Activated naive CD8-positive, alpha-beta T cell treated with anti-CD3 and anti-CD28 coated beads, Interleukin-2, amount 50 U/mL, for 24 hours (primary cell): ENCODE measurements around the gene TUBAL3.

Source experiments
- ATAC-seq: fragments of 150-1000 bp; cut with Tn5 transposase; one replicate; pipeline ENCODE4 v1.10.0; 2021
- DNase-seq: peaks from one replicate; pipeline ENCODE4 v3.0.0; 2021
- H3K27ac Mint-ChIP-seq: one replicate; pipeline ENCODE4 v1.8.0; 2021; ENCODE audit warnings: mild to moderate bottlenecking, mixed read lengths
- H3K27me3 Mint-ChIP-seq: one replicate; pipeline ENCODE4 v1.8.0; 2021; ENCODE audit warnings: mixed read lengths
- H3K36me3 Mint-ChIP-seq: one replicate; pipeline ENCODE4 v1.8.0; 2021; ENCODE audit warnings: low read depth, mixed read lengths
- H3K4me1 Mint-ChIP-seq: one replicate; pipeline ENCODE4 v1.8.0; 2021; ENCODE audit warnings: mixed read lengths
- H3K4me3 Mint-ChIP-seq: one replicate; pipeline ENCODE4 v1.8.0; 2021; ENCODE audit warnings: mild to moderate bottlenecking, moderate library complexity, mixed read lengths
- H3K9me3 Mint-ChIP-seq: one replicate; pipeline ENCODE4 v1.8.0; 2021; ENCODE audit warnings: mixed read lengths

TUBAL3 gene

DNA sequence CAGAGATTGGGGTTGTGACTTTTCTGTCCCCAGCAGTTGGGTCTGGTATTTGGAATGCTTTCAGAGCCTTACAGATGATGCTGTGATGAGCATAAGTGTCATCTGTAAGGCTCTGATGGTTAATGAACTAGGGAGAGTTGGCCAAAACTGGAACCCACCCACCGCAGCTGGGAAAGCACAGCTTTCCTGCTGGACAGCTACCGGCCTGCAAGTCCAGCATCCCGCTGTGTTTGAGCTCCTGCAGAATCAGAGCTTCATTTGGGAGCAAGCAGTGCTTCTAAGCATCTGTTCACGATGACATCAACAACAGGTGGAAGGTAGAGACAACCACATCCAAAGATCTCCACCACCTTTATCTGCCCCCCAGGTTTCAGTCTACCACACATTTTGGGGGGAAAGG is 28.2 kb downstream of the TUBAL3 start:
- DNase-seq (no peak), ATAC-seq (no peak)
- Mint-ChIP-seq H3K9me3 (no peaks in the 10 kb centered on the region), H3K36me3 (no peaks in the 10 kb centered on the region), H3K4me1 (no peaks in the 10 kb centered on the region), H3K4me3 (no peak overlapping the region), H3K27me3 (peaks cover 8% of the 10 kb centered on the region), H3K27ac (no peak overlapping the region)

DNA sequence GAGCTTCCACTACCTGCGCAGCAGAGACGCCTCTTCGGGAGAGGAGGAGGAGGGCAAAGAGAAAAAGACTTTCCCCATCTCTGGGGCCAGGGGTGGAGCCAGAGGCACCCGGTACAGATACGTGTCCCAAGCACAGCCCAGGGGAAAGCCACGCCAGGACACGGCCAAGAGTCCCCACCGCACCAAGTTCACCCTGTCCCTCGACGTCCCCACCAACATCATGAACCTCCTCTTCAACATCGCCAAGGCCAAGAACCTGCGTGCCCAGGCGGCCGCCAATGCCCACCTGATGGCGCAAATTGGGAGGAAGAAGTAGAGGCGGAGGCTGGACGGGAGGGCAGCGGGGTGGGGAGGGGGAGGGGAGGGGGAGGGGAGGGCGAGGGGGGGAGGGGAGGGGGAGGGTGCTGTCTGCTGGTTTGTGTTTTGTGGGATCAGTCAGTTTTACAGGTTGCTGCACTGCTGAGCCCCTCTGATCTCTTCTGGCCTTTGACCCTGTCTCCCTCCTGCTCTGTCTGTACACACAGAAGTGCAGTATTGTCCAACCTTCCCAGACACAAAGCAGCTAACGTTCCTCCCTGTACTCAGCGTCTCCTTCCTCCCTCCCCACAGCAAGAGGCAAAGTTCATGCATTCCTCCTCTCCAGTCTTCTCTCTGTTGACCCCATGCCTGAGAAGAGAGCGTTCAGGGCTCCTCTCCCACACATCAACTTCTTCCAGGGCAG is 30.6 kb downstream of the TUBAL3 start:
- H3K27ac Mint-ChIP-seq: no peak overlapping the region
- ATAC-seq (no peak), DNase-seq (no peak)
- peaks cover 8% of the 10 kb centered on the region for H3K27me3 Mint-ChIP-seq
- no peak overlapping the region for H3K4me3 Mint-ChIP-seq
- H3K9me3 Mint-ChIP-seq: peaks cover 10% of the 10 kb centered on the region
- H3K4me1 Mint-ChIP-seq: no peaks in the 10 kb centered on the region
- H3K36me3 Mint-ChIP-seq: no peaks in the 10 kb centered on the region

DNA sequence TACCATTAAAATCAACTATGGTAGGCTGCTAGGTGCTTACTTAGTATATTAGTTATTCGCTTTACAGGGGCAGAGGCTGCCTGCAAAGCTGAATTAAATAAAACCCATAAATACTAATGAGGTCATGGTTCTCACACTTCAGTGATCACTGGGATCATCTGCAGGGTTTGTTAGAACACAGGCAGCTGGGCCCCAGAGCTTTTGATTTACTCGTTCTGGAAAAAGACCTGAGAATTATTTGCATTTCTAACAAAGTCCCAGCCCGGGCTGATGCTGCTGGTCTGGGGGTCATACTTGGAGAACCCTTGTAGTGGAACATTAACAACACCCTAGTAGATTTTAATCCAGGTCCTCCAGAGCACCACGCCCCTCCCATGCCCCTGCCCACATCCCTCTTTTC is 31.3 kb downstream of the TUBAL3 start:
- no peak overlapping the region for H3K4me3 Mint-ChIP-seq
- peaks cover 10% of the 10 kb centered on the region for H3K9me3 Mint-ChIP-seq
- H3K27me3 Mint-ChIP-seq: peaks cover 8% of the 10 kb centered on the region
- ATAC-seq: no peak
- no peak for DNase-seq
- H3K4me1 Mint-ChIP-seq: no peaks in the 10 kb centered on the region
- H3K36me3 Mint-ChIP-seq: no peaks in the 10 kb centered on the region
- no peak overlapping the region for H3K27ac Mint-ChIP-seq

DNA sequence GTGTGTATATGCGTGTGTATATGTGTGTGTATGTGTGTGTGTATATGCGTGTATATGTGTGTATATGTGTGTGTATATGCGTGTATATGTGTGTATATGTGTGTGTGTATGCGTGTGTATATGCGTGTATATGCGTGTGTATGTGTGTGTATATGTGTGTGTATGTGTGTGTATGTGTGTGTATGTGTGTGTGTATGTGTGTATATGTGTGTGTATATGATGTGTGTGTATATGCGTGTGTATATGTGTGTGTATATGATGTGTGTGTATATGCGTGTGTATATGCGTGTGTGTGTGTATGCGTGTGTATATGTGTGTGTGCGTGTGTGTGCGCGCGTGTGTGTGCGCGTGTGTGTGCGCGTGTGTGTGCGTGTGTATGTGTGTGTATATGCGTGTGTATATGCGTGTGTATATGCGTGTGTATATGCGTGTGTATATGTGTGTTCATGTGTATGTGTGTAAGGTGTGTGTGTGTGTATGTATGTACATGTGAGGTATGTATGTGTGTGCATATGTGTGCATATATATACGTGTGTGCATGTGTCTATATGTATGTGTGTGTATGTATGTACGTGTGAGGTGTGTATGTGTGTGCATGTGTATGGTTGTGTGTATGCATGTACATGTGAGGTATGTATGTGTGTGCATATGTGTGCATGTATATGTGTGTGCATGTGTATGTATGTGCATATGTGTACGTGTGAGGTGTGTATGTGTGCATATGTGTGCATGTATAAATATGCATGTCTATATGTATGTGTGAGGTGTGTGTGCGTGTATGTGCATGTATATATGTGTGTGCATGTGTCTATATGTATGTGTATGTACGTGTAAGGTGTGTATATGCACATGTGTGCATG is 33.9 kb downstream of the TUBAL3 start:
- ATAC-seq: no peak
- no peaks in the 10 kb centered on the region for H3K36me3 Mint-ChIP-seq
- no peaks in the 10 kb centered on the region for H3K4me1 Mint-ChIP-seq
- H3K27me3 Mint-ChIP-seq: peaks cover 11% of the 10 kb centered on the region
- H3K27ac Mint-ChIP-seq: no peak overlapping the region
- no peak for DNase-seq
- H3K4me3 Mint-ChIP-seq: no peak overlapping the region
- H3K9me3 Mint-ChIP-seq: peaks cover 10% of the 10 kb centered on the region

DNA sequence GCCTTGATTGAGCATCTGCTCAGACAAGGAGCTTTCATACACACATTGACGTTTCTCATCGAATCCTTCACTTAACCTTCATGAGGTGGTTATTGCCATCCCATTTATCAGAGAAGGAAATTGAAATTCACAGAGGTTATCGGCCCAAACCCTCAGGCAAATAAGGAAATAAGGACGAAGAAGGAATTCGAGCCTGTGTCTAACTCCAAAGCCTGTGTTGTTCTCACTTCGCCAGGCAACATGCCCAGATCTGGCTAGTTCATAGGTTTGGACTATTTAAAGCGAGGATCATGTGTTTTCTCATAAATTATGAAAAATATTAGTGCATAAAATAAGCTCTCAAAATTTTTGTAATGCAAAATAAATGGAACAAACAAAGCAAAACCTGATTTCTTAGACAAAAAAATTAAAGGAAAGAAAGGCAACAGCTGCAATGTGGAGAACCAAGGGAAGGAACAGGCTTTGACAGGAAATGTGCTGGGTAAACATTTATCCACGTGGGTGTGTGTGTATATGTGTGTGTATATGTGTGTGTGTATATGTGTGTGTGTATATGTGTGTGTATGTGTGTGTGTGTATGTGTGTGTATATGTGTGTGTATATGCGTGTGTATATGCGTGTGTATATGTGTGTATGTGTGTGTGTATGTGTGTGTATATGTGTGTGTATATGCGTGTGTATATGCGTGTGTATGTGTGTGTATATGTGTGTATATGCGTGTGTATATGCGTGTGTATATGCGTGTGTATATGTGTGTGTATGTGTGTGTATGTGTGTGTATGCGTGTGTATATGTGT is 35.1 kb downstream of the TUBAL3 start:
- Mint-ChIP-seq H3K4me3 (no peak overlapping the region), H3K36me3 (no peaks in the 10 kb centered on the region), H3K4me1 (no peaks in the 10 kb centered on the region), H3K9me3 (peaks cover 10% of the 10 kb centered on the region), H3K27ac (no peak overlapping the region), H3K27me3 (peaks cover 12% of the 10 kb centered on the region)
- ATAC-seq (no peak), DNase-seq (no peak)

DNA sequence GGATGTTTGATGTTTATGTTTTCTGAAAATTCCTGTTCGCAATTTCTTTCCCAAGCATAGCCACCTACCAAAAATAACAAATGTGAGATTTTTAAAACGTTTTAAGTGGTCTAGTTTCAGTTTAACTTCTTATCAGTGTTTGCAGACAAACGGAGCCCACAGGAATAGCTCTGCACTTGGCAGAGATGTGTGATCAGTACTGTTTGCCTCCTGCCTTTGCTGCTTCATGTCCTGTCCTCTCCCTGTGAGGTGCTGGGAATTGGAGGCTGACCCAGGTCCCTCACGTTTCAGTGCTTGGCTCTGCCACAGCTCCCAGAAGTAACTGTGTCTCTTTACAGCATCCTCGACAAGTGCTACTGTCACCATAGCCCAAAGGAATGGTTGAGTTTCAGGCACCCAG is 38.7 kb downstream of the TUBAL3 start:
- DNase-seq: no peak
- peaks cover 7% of the 10 kb centered on the region for H3K9me3 Mint-ChIP-seq
- no peaks in the 10 kb centered on the region for H3K36me3 Mint-ChIP-seq
- no peak overlapping the region for H3K27ac Mint-ChIP-seq
- peaks cover 18% of the 10 kb centered on the region for H3K27me3 Mint-ChIP-seq
- H3K4me1 Mint-ChIP-seq: no peaks in the 10 kb centered on the region
- H3K4me3 Mint-ChIP-seq: no peak overlapping the region
- ATAC-seq: no peak

DNA sequence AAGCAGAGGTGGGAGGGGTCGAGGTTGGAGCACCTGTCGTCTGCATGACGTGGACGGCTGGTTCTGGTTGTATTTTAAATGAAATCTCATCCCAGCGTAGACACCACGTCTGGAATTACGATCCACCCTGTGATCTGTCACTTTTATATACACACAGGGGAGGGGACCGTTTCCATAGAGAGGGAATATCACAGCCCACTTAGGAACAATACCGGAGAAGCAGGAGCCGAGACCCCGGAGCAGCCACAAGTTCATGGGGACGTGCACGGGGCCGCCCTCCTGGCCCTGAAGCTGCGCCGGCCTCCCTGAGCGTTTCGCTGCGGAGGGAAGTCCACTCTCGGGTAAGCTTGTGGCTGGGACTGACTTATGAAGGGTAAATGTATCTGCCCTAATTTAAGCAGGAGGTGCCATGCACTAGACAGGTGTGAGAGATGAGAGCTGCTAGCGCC is 39.7 kb downstream of the TUBAL3 start, which contains the start of gene UCN3:
Gene UCN3, plus strand, starts transcription at position 77 of the 449 bp plus-strand sequence. CDS start 8,755 bp downstream, outside the sequence.
- ATAC-seq (no peak), DNase-seq (no peak)
- H3K27me3 Mint-ChIP-seq: peaks cover 19% of the 10 kb centered on the region
- no peaks in the 10 kb centered on the region for H3K9me3 Mint-ChIP-seq
- no peak within 1 kb of the TSS for H3K27ac Mint-ChIP-seq
- H3K36me3 Mint-ChIP-seq: no peaks in the 10 kb centered on the region
- no peak within 1 kb of the TSS for H3K4me3 Mint-ChIP-seq
- no peaks in the 10 kb centered on the region for H3K4me1 Mint-ChIP-seq

DNA sequence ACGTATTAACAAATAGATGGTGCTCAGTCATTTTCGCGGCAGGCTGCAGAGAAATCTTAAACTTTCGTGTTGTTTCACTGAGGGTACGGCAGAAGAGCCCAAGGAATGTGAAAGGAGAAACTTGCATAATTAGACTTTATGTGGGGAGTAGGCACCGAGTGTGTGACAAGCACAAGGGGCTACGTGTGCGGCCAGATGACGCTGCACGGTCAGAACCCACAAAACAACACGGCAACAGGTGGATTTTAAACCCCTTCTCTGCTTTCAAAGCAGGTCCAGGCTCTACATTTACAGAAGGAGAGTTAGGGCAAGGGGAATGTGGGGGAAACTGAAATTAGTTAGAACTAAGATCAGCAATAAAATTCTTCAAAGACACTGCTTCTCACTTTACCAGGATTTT is 40.3 kb downstream of the TUBAL3 start:
- ATAC-seq (no peak), DNase-seq (no peak)
- no peaks in the 10 kb centered on the region for H3K36me3 Mint-ChIP-seq
- no peak overlapping the region for H3K4me3 Mint-ChIP-seq
- H3K4me1 Mint-ChIP-seq: no peaks in the 10 kb centered on the region
- peaks cover 19% of the 10 kb centered on the region for H3K27me3 Mint-ChIP-seq
- no peak overlapping the region for H3K27ac Mint-ChIP-seq
- H3K9me3 Mint-ChIP-seq: no peaks in the 10 kb centered on the region

DNA sequence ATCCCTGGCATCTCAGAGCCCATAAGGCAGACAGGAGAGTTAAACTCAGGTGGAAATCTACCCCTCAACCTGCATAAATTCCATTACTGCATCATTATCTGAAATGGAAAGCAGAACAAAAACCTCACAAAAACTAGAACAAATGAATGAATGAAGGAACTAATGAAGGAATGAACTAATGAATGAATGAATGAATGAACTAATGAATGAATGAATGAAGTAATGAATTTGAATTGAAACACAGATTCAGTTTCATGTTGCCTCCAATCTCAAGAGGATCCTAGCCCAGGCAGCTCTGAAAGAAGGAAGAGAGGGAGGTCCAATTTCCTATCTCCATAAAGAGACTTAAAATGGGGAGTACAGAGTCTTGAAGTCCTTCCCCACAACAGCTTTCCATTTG is 41.8 kb downstream of the TUBAL3 start:
- no peaks in the 10 kb centered on the region for H3K36me3 Mint-ChIP-seq
- no peaks in the 10 kb centered on the region for H3K9me3 Mint-ChIP-seq
- no peak for ATAC-seq
- H3K4me1 Mint-ChIP-seq: no peaks in the 10 kb centered on the region
- H3K27ac Mint-ChIP-seq: no peak overlapping the region
- H3K4me3 Mint-ChIP-seq: no peak overlapping the region
- H3K27me3 Mint-ChIP-seq: peaks cover 26% of the 10 kb centered on the region
- no peak for DNase-seq

DNA sequence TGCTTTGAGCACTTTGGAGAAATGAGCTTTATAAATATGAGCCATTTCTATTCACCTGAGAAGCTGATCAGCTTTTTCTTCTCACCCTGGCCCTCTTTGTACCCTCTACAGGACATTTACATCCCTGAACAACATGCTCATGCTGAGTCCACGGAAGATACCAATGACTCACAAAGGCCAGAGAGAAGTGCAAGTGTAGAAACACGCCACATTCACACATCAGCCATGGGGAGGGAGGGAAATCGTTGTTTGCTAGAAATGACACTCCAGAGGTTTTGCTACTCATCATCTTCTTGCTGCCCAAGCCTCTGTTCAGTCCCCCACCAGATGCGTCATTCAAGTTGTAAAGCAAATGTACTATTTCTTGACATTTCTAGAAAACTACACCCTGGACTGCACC is 42.7 kb downstream of the TUBAL3 start:
- no peak for DNase-seq
- Mint-ChIP-seq H3K4me1 (no peaks in the 10 kb centered on the region), H3K27ac (no peak overlapping the region), H3K9me3 (no peaks in the 10 kb centered on the region), H3K27me3 (peaks cover 27% of the 10 kb centered on the region), H3K36me3 (no peaks in the 10 kb centered on the region), H3K4me3 (no peak overlapping the region)
- ATAC-seq: no peak

DNA sequence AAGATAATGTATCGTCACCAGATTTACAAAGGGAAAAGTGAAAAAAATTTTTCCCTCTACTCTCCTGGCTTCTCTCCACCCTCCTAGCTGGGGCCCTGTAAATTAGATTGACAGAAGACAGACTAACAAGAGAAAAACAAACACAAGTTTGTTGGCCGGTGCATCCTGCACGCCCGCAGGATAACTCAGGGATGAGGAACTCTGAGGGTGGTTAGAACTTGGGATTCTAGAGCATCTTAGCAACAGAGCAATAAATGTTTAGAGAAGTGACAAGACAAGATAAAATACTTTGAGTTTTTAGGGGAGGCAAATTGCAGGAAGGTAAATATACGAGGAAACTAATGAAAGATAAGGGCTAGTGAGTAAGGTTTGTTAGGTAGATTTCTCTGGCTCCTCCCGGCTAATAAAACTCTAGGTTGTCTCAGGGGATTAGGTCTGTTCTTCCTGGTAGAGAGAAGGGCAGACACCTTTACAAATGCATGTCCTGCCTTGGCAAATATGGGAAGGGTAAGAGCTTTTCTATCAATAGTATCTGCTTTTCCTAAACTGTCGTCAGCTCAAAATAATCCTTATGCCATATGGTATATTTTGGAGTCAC is 44.2 kb downstream of the TUBAL3 start:
- H3K4me1 Mint-ChIP-seq: peaks cover 5% of the 10 kb centered on the region
- H3K27ac Mint-ChIP-seq: no peak overlapping the region

DNA sequence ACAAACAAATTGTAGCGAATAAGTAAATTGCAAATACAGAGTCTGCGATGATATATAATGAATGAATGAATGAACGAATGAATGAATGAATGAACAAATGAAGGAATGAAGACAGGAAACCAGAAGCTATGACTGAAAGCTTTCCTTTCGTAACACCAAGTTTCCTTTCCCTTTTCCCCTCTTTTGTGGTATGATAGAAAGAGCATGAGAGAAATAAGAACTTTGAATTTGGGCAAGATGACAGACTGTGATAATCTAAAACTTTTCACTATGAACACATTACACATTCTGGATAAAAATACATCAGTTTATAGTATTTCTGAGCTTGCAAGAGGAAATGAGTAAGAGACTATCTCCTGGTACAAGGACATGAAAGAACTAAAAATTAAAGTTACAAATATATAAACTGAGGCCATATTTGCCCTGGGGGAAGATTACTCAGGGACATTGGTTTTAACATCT is 48.3 kb downstream of the TUBAL3 start:
- H3K27me3 Mint-ChIP-seq: peaks cover 15% of the 10 kb centered on the region
- peaks cover 5% of the 10 kb centered on the region for H3K4me1 Mint-ChIP-seq
- ATAC-seq: peak; percentile 49
- H3K4me3 Mint-ChIP-seq: no peak overlapping the region
- no peaks in the 10 kb centered on the region for H3K9me3 Mint-ChIP-seq
- H3K36me3 Mint-ChIP-seq: no peaks in the 10 kb centered on the region
- DNase-seq: no peak
- H3K27ac Mint-ChIP-seq: no peak overlapping the region

More for the DNA sequence above, 44.2 kb downstream of the TUBAL3 start:
- no peak overlapping the region for H3K4me3 Mint-ChIP-seq
- H3K36me3 Mint-ChIP-seq: no peaks in the 10 kb centered on the region
- H3K9me3 Mint-ChIP-seq: no peaks in the 10 kb centered on the region
- DNase-seq: no peak
- ATAC-seq: no peak
- H3K27me3 Mint-ChIP-seq: peaks cover 27% of the 10 kb centered on the region

DNA sequence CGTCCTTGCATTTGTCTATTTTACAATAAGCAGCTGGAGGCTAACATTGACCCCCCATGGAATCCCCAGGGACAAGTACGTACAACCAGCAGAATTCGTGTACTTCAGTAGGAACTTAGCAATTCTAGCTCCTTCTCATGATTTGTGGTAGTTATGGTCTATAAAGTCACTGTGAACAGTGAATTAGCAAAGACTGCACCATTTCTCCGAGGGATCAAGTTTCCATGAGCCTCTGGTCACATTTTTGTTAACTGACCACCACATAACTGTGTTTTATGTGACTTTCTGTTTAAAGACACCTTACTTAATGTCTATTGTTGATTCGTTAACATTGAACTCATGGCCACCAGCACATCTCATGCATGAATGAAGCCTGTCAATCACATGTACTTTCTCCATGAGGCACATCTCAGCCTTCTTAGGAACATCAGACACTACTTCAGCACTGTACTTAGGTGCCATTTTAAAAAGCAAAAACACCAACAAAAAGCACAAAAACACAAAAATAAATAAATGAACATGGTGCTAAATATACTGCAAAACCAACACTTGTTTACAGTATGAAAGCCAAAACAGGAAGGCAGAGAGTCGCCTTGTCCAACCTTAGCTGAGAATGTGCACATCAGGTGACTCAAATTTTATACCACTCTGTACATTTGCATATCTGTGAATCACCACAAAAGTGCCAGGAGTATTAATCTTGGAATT is 48.9 kb downstream of the TUBAL3 start:
- Mint-ChIP-seq H3K27ac (no peak overlapping the region), H3K27me3 (peaks cover 12% of the 10 kb centered on the region), H3K4me3 (no peak overlapping the region), H3K36me3 (no peaks in the 10 kb centered on the region), H3K4me1 (peaks cover 5% of the 10 kb centered on the region), H3K9me3 (no peaks in the 10 kb centered on the region)
- no peak for DNase-seq
- ATAC-seq: no peak

DNA sequence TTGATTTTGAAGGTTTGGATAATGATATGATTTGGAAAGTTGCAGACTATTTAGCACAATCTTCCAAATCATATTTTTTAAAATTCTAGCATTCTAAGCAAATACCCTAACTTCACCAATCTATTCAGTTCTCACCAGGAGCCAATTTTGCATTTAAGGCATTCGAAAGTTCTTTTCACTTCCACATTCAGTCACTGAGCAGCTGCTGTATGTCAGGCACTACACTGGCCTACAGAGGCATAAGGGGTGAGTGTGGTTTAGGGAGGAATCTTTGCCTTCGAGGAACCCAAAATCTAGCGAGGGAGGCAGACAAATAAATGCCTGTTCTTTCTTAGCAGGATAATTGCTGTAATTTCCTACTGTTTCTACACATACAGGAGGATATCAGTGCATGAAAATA is 50.6 kb downstream of the TUBAL3 start:
- peaks cover 5% of the 10 kb centered on the region for H3K4me1 Mint-ChIP-seq
- H3K27me3 Mint-ChIP-seq: peaks cover 12% of the 10 kb centered on the region
- H3K27ac Mint-ChIP-seq: no peak overlapping the region
- ATAC-seq (no peak), DNase-seq (no peak)
- H3K36me3 Mint-ChIP-seq: no peaks in the 10 kb centered on the region
- H3K4me3 Mint-ChIP-seq: no peak overlapping the region
- no peaks in the 10 kb centered on the region for H3K9me3 Mint-ChIP-seq
